ENCODE results near the gene BRD4. TPM values are rescaled to one million over a fixed set of nuclear protein-coding genes. Genes with fewer than 3 reads are reported as not detected.
"Not testable (repeated sequence)": the region's sequence is repeated elsewhere in the genome, so short reads cannot be mapped to it uniquely, and the experiment has no call there.

BRD4 gene
- total RNA-seq, 1 donor = 25.7 TPM

GRCh38 chr19:15368051-15368632 is 35.8 kb upstream of the BRD4 start:
- H3K36me3 ChIP-seq (ENCODE audit: insufficient read depth, low read length) = peaks cover 72% of the 10 kb centered on the region
- no peaks in the 10 kb centered on the region for H3K4me1 ChIP-seq (ENCODE audit: insufficient read depth, low read length)
- H3K27me3 ChIP-seq (ENCODE audit: insufficient read depth, low read length) = no peaks in the 10 kb centered on the region
- H2AFZ ChIP-seq (ENCODE audit: low read length) = no peak overlapping the region
- H4K20me1 ChIP-seq (ENCODE audit: insufficient read depth, low read length) = peaks cover 21% of the 10 kb centered on the region
- H3K4me3 ChIP-seq (ENCODE audit: insufficient read depth, low read length) = no peak overlapping the region
- no peaks in the 10 kb centered on the region for H3K9me3 ChIP-seq (ENCODE audit: low read depth, low read length)
- H3K4me2 ChIP-seq (ENCODE audit: insufficient read depth, low read length) = no peak overlapping the region
- H3K79me2 ChIP-seq (ENCODE audit: insufficient read depth, low read length) = peaks cover 35% of the 10 kb centered on the region
- H3K27ac ChIP-seq (ENCODE audit: low read depth, low read length) = no peak overlapping the region
- DNase-seq (ENCODE audit: insufficient read length, low spot score, missing footprints) = no peak
- TF ChIP-seq CTCF (IDR thresholded peaks at IDR 0.05; ENCODE audit: extremely low read depth, low read depth, low read length) = no peak

- peaks cover 19% of the 10 kb centered on the region for H4K20me1 ChIP-seq (ENCODE audit: insufficient read depth, low read length)
- no peak for TF ChIP-seq CTCF (IDR thresholded peaks at IDR 0.05; ENCODE audit: extremely low read depth, low read depth, low read length)
- H2AFZ ChIP-seq (ENCODE audit: low read length) = no peak overlapping the region
- no peaks in the 10 kb centered on the region for H3K4me1 ChIP-seq (ENCODE audit: insufficient read depth, low read length)
- H3K79me2 ChIP-seq (ENCODE audit: insufficient read depth, low read length) = peaks cover 28% of the 10 kb centered on the region
- H3K4me3 ChIP-seq (ENCODE audit: insufficient read depth, low read length) = no peak overlapping the region
- peaks cover 66% of the 10 kb centered on the region for H3K36me3 ChIP-seq (ENCODE audit: insufficient read depth, low read length)
- H3K27me3 ChIP-seq (ENCODE audit: insufficient read depth, low read length) = no peaks in the 10 kb centered on the region
- no peaks in the 10 kb centered on the region for H3K9me3 ChIP-seq (ENCODE audit: low read depth, low read length)
- no peak for DNase-seq (ENCODE audit: insufficient read length, low spot score, missing footprints)
- H3K27ac ChIP-seq (ENCODE audit: low read depth, low read length) = no peak overlapping the region
- H3K4me2 ChIP-seq (ENCODE audit: insufficient read depth, low read length) = no peak overlapping the region
Observed at GRCh38 chr19:15367439-15367838, 35.1 kb upstream of the BRD4 start.

GRCh38 chr19:15365264-15365663 is 32.9 kb upstream of the BRD4 start:
- H3K4me1 ChIP-seq (ENCODE audit: insufficient read depth, low read length) = no peaks in the 10 kb centered on the region
- no peaks in the 10 kb centered on the region for H3K9me3 ChIP-seq (ENCODE audit: low read depth, low read length)
- no peak overlapping the region for H3K27ac ChIP-seq (ENCODE audit: low read depth, low read length)
- no peak overlapping the region for H3K4me3 ChIP-seq (ENCODE audit: insufficient read depth, low read length)
- H3K4me2 ChIP-seq (ENCODE audit: insufficient read depth, low read length) = no peak overlapping the region
- peak; percentile 69 for DNase-seq (ENCODE audit: insufficient read length, low spot score, missing footprints)
- no peak overlapping the region for H2AFZ ChIP-seq (ENCODE audit: low read length)
- H3K79me2 ChIP-seq (ENCODE audit: insufficient read depth, low read length) = peaks cover 15% of the 10 kb centered on the region
- H3K27me3 ChIP-seq (ENCODE audit: insufficient read depth, low read length) = no peaks in the 10 kb centered on the region
- H3K36me3 ChIP-seq (ENCODE audit: insufficient read depth, low read length) = peaks cover 63% of the 10 kb centered on the region
- H4K20me1 ChIP-seq (ENCODE audit: insufficient read depth, low read length) = peaks cover 7% of the 10 kb centered on the region
- peak; percentile 5 for TF ChIP-seq CTCF (IDR thresholded peaks at IDR 0.05; ENCODE audit: extremely low read depth, low read depth, low read length)

- H2AFZ ChIP-seq (ENCODE audit: low read length); H3K4me3 ChIP-seq (ENCODE audit: insufficient read depth, low read length); H3K27me3 ChIP-seq (ENCODE audit: insufficient read depth, low read length); H3K4me1 ChIP-seq (ENCODE audit: insufficient read depth, low read length); H3K9me3 ChIP-seq (ENCODE audit: low read depth, low read length); H3K4me2 ChIP-seq (ENCODE audit: insufficient read depth, low read length); H4K20me1 ChIP-seq (ENCODE audit: insufficient read depth, low read length); H3K27ac ChIP-seq (ENCODE audit: low read depth, low read length); H3K79me2 ChIP-seq (ENCODE audit: insufficient read depth, low read length); DNase-seq (ENCODE audit: insufficient read length, low spot score, missing footprints): not testable (repeated sequence)
- peaks cover 62% of the 10 kb centered on the region for H3K36me3 ChIP-seq (ENCODE audit: insufficient read depth, low read length)
Observed at GRCh38 chr19:15363791-15364190, 31.5 kb upstream of the BRD4 start.

- H3K4me2 ChIP-seq (ENCODE audit: insufficient read depth, low read length); H3K27ac ChIP-seq (ENCODE audit: low read depth, low read length); H4K20me1 ChIP-seq (ENCODE audit: insufficient read depth, low read length); H3K4me3 ChIP-seq (ENCODE audit: insufficient read depth, low read length); H3K4me1 ChIP-seq (ENCODE audit: insufficient read depth, low read length); H3K27me3 ChIP-seq (ENCODE audit: insufficient read depth, low read length); H3K79me2 ChIP-seq (ENCODE audit: insufficient read depth, low read length); H2AFZ ChIP-seq (ENCODE audit: low read length); DNase-seq (ENCODE audit: insufficient read length, low spot score, missing footprints); H3K9me3 ChIP-seq (ENCODE audit: low read depth, low read length): not testable (repeated sequence)
- H3K36me3 ChIP-seq (ENCODE audit: insufficient read depth, low read length) = peaks cover 62% of the 10 kb centered on the region
Observed at GRCh38 chr19:15363048-15363447, 30.7 kb upstream of the BRD4 start.

- not testable (repeated sequence) for H4K20me1 ChIP-seq (ENCODE audit: insufficient read depth, low read length); H3K27me3 ChIP-seq (ENCODE audit: insufficient read depth, low read length); H3K4me3 ChIP-seq (ENCODE audit: insufficient read depth, low read length); H2AFZ ChIP-seq (ENCODE audit: low read length); H3K79me2 ChIP-seq (ENCODE audit: insufficient read depth, low read length); H3K4me2 ChIP-seq (ENCODE audit: insufficient read depth, low read length); H3K4me1 ChIP-seq (ENCODE audit: insufficient read depth, low read length); H3K9me3 ChIP-seq (ENCODE audit: low read depth, low read length); H3K27ac ChIP-seq (ENCODE audit: low read depth, low read length)
- peaks cover 56% of the 10 kb centered on the region for H3K36me3 ChIP-seq (ENCODE audit: insufficient read depth, low read length)
- peak; percentile 2 for DNase-seq (ENCODE audit: insufficient read length, low spot score, missing footprints)
Observed at GRCh38 chr19:15360015-15360414, 27.7 kb upstream of the BRD4 start.

Measured in osteoblast (primary cell).